ENCODE results near the gene GRIK4. TPM values are rescaled to one million over a fixed set of nuclear protein-coding genes. Genes with fewer than 3 reads are reported as not detected.
"Not testable (repeated sequence)": the region's sequence is repeated elsewhere in the genome, so short reads cannot be mapped to it uniquely, and the experiment has no call there.

The GRIK4 gene
- total RNA-seq, 1 experiment from 2014 or later: not detected

- ChIA-PET CTCF (no interaction called here), POLR2A (no interaction called here)
- H3K36me3 Mint-ChIP-seq (ENCODE audit: insufficient read depth, unreplicated experiment): no peaks in the 10 kb centered on the region
- H3K9me3 Mint-ChIP-seq (ENCODE audit: unreplicated experiment): peaks cover 4% of the 10 kb centered on the region
- H3K4me1 Mint-ChIP-seq (ENCODE audit: insufficient read depth, unreplicated experiment): no peaks in the 10 kb centered on the region
- BruUV-seq (replicated peaks): no TSS peak
- H3K4me3 Mint-ChIP-seq (ENCODE audit: unreplicated experiment): no peak overlapping the region
- intact Hi-C loops (cut with micrococcal nuclease): no loop called here
- H3K27ac Mint-ChIP-seq (ENCODE audit: low read depth, unreplicated experiment): no peak overlapping the region
- H3K27me3 Mint-ChIP-seq (ENCODE audit: insufficient read depth, unreplicated experiment): peaks cover 62% of the 10 kb centered on the region
- TF ChIP-seq CTCF (IDR thresholded peaks at IDR 0.05; ENCODE audit: unreplicated experiment): no peak
- DNase-seq (ENCODE audit: unreplicated experiment): no peak
Measured at GRCh38 chr11:120578596-120579154, 67.1 kb downstream of the GRIK4 start.

GRCh38 chr11:120579611-120580031 lies 68.1 kb downstream of the GRIK4 start:
- POLR2A ChIA-PET: no interaction called here
- no peaks in the 10 kb centered on the region for H3K36me3 Mint-ChIP-seq (ENCODE audit: insufficient read depth, unreplicated experiment)
- CTCF ChIA-PET: no interaction called here
- intact Hi-C loops (cut with micrococcal nuclease): no loop called here
- no peak overlapping the region for H3K27ac Mint-ChIP-seq (ENCODE audit: low read depth, unreplicated experiment)
- no TSS peak for BruUV-seq (replicated peaks)
- no peaks in the 10 kb centered on the region for H3K4me1 Mint-ChIP-seq (ENCODE audit: insufficient read depth, unreplicated experiment)
- H3K9me3 Mint-ChIP-seq (ENCODE audit: unreplicated experiment): peaks cover 13% of the 10 kb centered on the region
- no peak for TF ChIP-seq CTCF (IDR thresholded peaks at IDR 0.05; ENCODE audit: unreplicated experiment)
- no peak for DNase-seq (ENCODE audit: unreplicated experiment)
- peaks cover 60% of the 10 kb centered on the region for H3K27me3 Mint-ChIP-seq (ENCODE audit: insufficient read depth, unreplicated experiment)
- no peak overlapping the region for H3K4me3 Mint-ChIP-seq (ENCODE audit: unreplicated experiment)

GRCh38 chr11:120581313-120581712 lies 69.8 kb downstream of the GRIK4 start:
- POLR2A ChIA-PET: no interaction called here
- CTCF ChIA-PET: no interaction called here

GRCh38 chr11:120582535-120582934 lies 71.0 kb downstream of the GRIK4 start:
- peaks cover 51% of the 10 kb centered on the region for H3K27me3 Mint-ChIP-seq (ENCODE audit: insufficient read depth, unreplicated experiment)
- DNase-seq (ENCODE audit: unreplicated experiment); CTCF ChIA-PET; H3K4me3 Mint-ChIP-seq (ENCODE audit: unreplicated experiment); H3K36me3 Mint-ChIP-seq (ENCODE audit: insufficient read depth, unreplicated experiment); H3K27ac Mint-ChIP-seq (ENCODE audit: low read depth, unreplicated experiment); BruUV-seq (replicated peaks); H3K4me1 Mint-ChIP-seq (ENCODE audit: insufficient read depth, unreplicated experiment); intact Hi-C loops (cut with micrococcal nuclease); POLR2A ChIA-PET: not testable (repeated sequence)
- H3K9me3 Mint-ChIP-seq (ENCODE audit: unreplicated experiment): peaks cover 13% of the 10 kb centered on the region

More at GRCh38 chr11:120581313-120581712, 69.8 kb downstream of the GRIK4 start:
- Mint-ChIP-seq H3K9me3 (ENCODE audit: unreplicated experiment) (peaks cover 13% of the 10 kb centered on the region), H3K27ac (ENCODE audit: low read depth, unreplicated experiment) (no peak overlapping the region), H3K36me3 (ENCODE audit: insufficient read depth, unreplicated experiment) (no peaks in the 10 kb centered on the region), H3K27me3 (ENCODE audit: insufficient read depth, unreplicated experiment) (peaks cover 60% of the 10 kb centered on the region), H3K4me1 (ENCODE audit: insufficient read depth, unreplicated experiment) (no peaks in the 10 kb centered on the region), H3K4me3 (ENCODE audit: unreplicated experiment) (no peak overlapping the region)
- TF ChIP-seq CTCF (IDR thresholded peaks at IDR 0.05; ENCODE audit: unreplicated experiment): no peak
- intact Hi-C loops (cut with micrococcal nuclease): no loop called here
- no TSS peak for BruUV-seq (replicated peaks)
- no peak for DNase-seq (ENCODE audit: unreplicated experiment)

GRCh38 chr11:120586072-120586471 lies 74.5 kb downstream of the GRIK4 start:
- ChIA-PET POLR2A (no interaction called here), CTCF (no interaction called here)
- intact Hi-C loops (cut with micrococcal nuclease): no loop called here
- no TSS peak for BruUV-seq (replicated peaks)
- DNase-seq (ENCODE audit: unreplicated experiment): no peak
- no peak for TF ChIP-seq CTCF (IDR thresholded peaks at IDR 0.05; ENCODE audit: unreplicated experiment)
- Mint-ChIP-seq H3K9me3 (ENCODE audit: unreplicated experiment) (peaks cover 13% of the 10 kb centered on the region), H3K4me3 (ENCODE audit: unreplicated experiment) (no peak overlapping the region), H3K4me1 (ENCODE audit: insufficient read depth, unreplicated experiment) (no peaks in the 10 kb centered on the region), H3K27me3 (ENCODE audit: insufficient read depth, unreplicated experiment) (peaks cover 24% of the 10 kb centered on the region), H3K27ac (ENCODE audit: low read depth, unreplicated experiment) (no peak overlapping the region), H3K36me3 (ENCODE audit: insufficient read depth, unreplicated experiment) (no peaks in the 10 kb centered on the region)

Measured in MCF 10A (cell line).